CD4-positive, alpha-beta T cell treated with Interleukin-2 at 100 ng/mL for 4 hours (primary cell): ENCODE data around the gene KAT5.
"Not testable (repeated sequence)": the region's sequence is repeated elsewhere in the genome, so short reads cannot be mapped to it uniquely, and the experiment has no call there.

Source experiments
- DNase-seq: peaks from one replicate; pipeline ENCODE4 v3.0.0-alpha.2; 2020; ENCODE audit warnings: low spot score

The KAT5 gene

DNA sequence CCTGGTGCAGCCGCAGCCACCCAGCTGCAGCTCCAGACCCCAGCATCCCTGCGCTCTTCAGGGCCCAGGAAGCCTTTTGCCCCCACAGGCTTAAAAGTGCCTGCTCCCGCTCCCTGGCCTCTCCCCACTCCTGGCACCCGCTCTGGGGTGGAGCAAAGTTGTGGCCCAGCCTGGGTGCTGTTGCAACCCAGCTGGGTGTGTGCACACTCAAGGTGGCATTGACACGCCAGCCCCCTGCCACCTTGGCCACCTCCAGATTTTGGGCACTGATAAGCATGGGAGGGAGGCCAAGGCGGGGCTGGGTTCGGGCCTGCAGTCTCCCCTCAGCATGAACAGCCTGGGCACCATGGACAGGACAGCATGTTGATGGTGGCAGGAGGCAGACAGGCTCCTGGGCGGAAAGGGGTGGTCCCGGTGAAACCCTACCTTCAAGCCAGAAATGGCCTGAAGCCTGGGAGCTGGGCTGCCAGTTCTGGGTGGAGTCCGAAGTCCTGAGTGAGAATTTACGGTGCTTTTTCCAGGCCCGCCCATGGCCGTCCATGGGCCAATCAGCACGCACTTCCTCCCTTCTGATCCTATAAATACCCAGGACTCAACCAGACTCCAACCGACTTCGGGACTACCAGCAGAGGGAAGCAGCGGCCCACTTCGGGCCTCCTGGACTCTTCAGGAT lies 32.1 kb downstream of the KAT5 start:
- DNase-seq, result no peak

DNA sequence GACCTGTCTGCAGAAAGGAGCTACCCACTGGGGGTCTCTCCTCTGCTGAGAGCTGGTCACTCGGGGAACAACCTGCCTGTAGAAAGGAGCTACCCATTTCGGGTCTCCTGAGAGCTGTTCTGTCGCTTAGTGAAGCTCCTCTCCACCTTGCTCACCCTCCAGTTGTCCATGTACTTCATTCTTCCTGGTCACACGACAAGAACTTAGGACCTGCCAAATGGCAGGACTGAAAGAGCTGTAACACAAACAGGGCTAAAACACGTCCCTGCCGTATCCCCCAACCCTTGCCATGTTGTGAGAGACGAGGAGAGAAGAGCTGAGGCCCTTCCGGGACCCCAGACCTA lies 32.6 kb downstream of the KAT5 start:
- DNase-seq, result no peak

DNA sequence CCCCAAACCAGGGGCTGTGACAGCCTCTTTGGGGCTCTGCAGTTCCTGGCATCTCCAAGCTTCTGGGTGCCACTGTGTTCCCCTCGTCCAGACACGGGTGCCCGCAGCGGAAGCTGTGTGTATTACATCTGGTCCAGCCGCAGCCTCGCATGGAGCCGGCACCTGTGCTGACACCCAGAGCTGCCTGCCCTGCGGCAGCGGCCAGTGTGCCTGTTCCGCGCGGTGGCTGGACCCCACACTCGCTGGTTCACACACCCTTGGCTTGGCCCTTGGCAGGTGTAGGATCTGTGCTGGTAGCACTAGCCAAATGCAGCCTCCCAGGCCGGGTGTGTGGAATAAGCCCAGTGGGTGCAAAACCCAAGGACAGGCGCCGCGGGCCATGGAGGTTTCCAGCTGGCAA lies 33.0 kb downstream of the KAT5 start:
- no peak for DNase-seq

DNA sequence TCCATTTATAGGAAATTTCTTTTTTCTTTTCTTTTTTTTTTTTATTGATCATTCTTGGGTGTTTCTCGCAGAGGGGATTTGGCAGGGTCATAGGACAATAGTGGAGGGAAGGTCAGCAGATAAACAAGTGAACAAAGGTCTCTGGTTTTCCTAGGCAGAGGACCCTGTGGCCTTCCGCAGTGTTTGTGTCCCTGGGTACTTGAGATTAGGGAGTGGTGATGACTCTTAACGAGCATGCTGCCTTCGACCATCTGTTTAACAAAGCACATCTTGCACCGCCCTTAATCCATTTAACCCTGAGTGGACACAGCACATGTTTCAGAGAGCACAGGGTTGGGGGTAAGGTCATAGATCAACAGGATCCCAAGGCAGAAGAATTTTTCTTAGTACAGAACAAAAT lies 50.1 kb downstream of the KAT5 start:
- DNase-seq, result not testable (repeated sequence)

DNA sequence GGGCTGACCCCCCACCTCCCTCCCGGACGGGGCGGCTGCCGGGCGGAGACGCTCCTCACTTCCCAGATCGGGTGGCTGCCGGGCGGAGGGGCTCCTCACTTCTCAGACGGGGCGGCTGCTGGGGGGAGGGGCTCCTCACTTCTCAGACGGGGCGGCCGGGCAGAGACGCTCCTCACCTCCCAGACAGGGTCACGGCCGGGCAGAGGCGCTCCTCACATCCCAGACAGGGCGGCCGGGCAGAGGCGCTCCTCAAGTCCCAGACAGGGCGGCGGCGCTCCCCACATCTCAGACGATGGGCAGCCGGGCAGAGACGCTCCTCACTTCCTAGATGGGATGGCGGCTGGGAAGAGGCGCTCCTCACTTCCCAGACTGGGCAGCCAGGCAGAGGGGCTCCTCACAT lies 50.8 kb downstream of the KAT5 start:
- DNase-seq, result not testable (repeated sequence)

GRCh38 chr11:65764434-65764833 lies 52.4 kb downstream of the KAT5 start:
- no peak for DNase-seq

GRCh38 chr11:65766535-65766934 lies 54.5 kb downstream of the KAT5 start:
- no peak for DNase-seq

GRCh38 chr11:65767406-65767805 lies 55.4 kb downstream of the KAT5 start:
- no peak for DNase-seq

- not testable (repeated sequence) for DNase-seq
Measured at GRCh38 chr11:65767806-65768205, 55.8 kb downstream of the KAT5 start.
